ENCODE results near the gene ADARB1.

- TF ChIP-seq CTCF (IDR thresholded peaks at IDR 0.05) (no peak), POLR2A (IDR thresholded peaks at IDR 0.05) (no peak)
Observed at GRCh38 chr21:45220071-45220481, 145.7 kb downstream of the ADARB1 start.

Data from tibial nerve (tissue), 3 donors.